ENCODE data around the gene RBPJ.

Gene RBPJ

DNA sequence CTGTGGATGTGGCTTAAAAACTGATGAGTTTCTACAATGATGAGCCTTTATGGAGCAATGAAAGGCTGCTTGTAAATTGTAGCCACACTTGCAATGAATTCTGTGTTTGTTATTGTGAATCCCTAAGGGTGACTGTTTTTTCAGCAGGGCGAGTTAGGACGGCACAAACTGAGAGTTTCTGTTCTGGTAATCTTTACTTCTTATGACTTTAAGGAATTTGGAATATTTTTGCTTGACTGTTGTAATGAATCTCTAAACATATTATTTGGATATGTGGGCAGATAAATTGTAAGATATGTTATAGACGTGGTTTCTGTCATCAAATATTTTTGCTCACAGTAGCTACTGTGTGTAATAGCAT, 22.2 kb downstream of the RBPJ start:
- peak overlapping the region; percentile 49 for H3K27ac ChIP-seq (ENCODE audit: poor library complexity, severe bottlenecking)
- no peak for ATAC-seq (ENCODE audit: low read depth)
- no peaks in the 10 kb centered on the region for H3K36me3 ChIP-seq (ENCODE audit: low read depth)
- H3K4me1 ChIP-seq (ENCODE audit: insufficient read depth, poor library complexity, severe bottlenecking) = peaks cover 17% of the 10 kb centered on the region
- H3K27me3 ChIP-seq (ENCODE audit: insufficient read depth, poor library complexity, severe bottlenecking) = no peaks in the 10 kb centered on the region
- no peak overlapping the region for H3K4me3 ChIP-seq (ENCODE audit: severe bottlenecking)
- DNase-seq (ENCODE audit: low spot score) = no peak
- TF ChIP-seq, protein P1, sequence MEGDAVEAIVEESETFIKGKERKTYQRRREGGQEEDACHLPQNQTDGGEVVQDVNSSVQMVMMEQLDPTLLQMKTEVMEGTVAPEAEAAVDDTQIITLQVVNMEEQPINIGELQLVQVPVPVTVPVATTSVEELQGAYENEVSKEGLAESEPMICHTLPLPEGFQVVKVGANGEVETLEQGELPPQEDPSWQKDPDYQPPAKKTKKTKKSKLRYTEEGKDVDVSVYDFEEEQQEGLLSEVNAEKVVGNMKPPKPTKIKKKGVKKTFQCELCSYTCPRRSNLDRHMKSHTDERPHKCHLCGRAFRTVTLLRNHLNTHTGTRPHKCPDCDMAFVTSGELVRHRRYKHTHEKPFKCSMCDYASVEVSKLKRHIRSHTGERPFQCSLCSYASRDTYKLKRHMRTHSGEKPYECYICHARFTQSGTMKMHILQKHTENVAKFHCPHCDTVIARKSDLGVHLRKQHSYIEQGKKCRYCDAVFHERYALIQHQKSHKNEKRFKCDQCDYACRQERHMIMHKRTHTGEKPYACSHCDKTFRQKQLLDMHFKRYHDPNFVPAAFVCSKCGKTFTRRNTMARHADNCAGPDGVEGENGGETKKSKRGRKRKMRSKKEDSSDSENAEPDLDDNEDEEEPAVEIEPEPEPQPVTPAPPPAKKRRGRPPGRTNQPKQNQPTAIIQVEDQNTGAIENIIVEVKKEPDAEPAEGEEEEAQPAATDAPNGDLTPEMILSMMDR (IDR thresholded peaks at IDR 0.05; ENCODE audit: poor library complexity, severe bottlenecking) = no peak
- H3K9me3 ChIP-seq (ENCODE audit: severe bottlenecking) = no peaks in the 10 kb centered on the region

DNA sequence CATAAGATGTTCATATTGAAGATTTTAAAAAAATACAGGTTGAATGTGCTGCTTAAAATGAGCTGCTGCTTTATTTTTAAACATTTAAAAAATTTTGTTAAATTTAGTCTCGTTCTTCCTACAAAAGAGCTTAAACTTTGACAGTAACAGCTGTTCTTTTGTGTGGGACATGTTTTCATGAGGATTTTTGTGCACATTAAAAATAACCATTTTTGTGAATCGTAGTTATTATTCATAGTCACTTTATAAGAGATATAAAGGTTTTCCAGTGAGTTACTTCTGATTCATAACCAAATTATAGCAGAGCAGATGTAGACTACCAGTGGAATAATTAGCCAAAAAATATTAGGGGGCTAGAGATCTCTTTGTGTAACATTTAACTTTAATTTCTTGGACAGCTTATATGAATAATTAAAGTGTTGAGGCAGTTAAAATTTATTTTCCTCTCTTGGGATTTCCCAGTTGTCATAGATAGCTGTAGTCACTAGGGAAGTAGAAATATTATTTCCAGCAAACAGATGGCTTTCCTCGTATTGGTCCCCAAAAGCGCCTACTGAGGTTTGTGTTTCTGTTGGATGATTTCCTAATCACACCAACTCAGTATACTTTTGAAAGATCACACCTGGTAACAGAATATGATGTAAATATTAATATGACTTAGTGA, 24.2 kb downstream of the RBPJ start:
- H3K4me1 ChIP-seq (ENCODE audit: insufficient read depth, poor library complexity, severe bottlenecking) = peaks cover 17% of the 10 kb centered on the region
- no peak overlapping the region for H3K4me3 ChIP-seq (ENCODE audit: severe bottlenecking)
- H3K9me3 ChIP-seq (ENCODE audit: severe bottlenecking) = no peaks in the 10 kb centered on the region
- no peak for ATAC-seq (ENCODE audit: low read depth)
- H3K36me3 ChIP-seq (ENCODE audit: low read depth) = no peaks in the 10 kb centered on the region
- no peaks in the 10 kb centered on the region for H3K27me3 ChIP-seq (ENCODE audit: insufficient read depth, poor library complexity, severe bottlenecking)
- H3K27ac ChIP-seq (ENCODE audit: poor library complexity, severe bottlenecking) = no peak overlapping the region
- no peak for DNase-seq (ENCODE audit: low spot score)
- TF ChIP-seq, protein P1 (IDR thresholded peaks at IDR 0.05; ENCODE audit: poor library complexity, severe bottlenecking) = no peak

- Histone ChIP-seq H3K36me3 (ENCODE audit: low read depth) (no peaks in the 10 kb centered on the region), H3K4me3 (ENCODE audit: severe bottlenecking) (no peak overlapping the region), H3K27me3 (ENCODE audit: insufficient read depth, poor library complexity, severe bottlenecking) (no peaks in the 10 kb centered on the region), H3K27ac (ENCODE audit: poor library complexity, severe bottlenecking) (no peak overlapping the region), H3K4me1 (ENCODE audit: insufficient read depth, poor library complexity, severe bottlenecking) (peaks cover 17% of the 10 kb centered on the region), H3K9me3 (ENCODE audit: severe bottlenecking) (no peaks in the 10 kb centered on the region)
- no peak for DNase-seq (ENCODE audit: low spot score)
- ATAC-seq (ENCODE audit: low read depth) = no peak
- TF ChIP-seq, protein P1 (IDR thresholded peaks at IDR 0.05; ENCODE audit: poor library complexity, severe bottlenecking) = no peak
These were observed 24.7 kb downstream of the RBPJ start for GRCh38 chr4:26345565-26345938.

GRCh38 chr4:26346203-26346620, 25.4 kb downstream of the RBPJ start:
- no peak for DNase-seq (ENCODE audit: low spot score)
- no peaks in the 10 kb centered on the region for H3K27me3 ChIP-seq (ENCODE audit: insufficient read depth, poor library complexity, severe bottlenecking)
- H3K9me3 ChIP-seq (ENCODE audit: severe bottlenecking) = no peaks in the 10 kb centered on the region
- no peak for ATAC-seq (ENCODE audit: low read depth)
- no peak overlapping the region for H3K4me3 ChIP-seq (ENCODE audit: severe bottlenecking)
- TF ChIP-seq, protein P1 (IDR thresholded peaks at IDR 0.05; ENCODE audit: poor library complexity, severe bottlenecking) = no peak
- peaks cover 17% of the 10 kb centered on the region for H3K4me1 ChIP-seq (ENCODE audit: insufficient read depth, poor library complexity, severe bottlenecking)
- no peak overlapping the region for H3K27ac ChIP-seq (ENCODE audit: poor library complexity, severe bottlenecking)
- H3K36me3 ChIP-seq (ENCODE audit: low read depth) = no peaks in the 10 kb centered on the region

DNA sequence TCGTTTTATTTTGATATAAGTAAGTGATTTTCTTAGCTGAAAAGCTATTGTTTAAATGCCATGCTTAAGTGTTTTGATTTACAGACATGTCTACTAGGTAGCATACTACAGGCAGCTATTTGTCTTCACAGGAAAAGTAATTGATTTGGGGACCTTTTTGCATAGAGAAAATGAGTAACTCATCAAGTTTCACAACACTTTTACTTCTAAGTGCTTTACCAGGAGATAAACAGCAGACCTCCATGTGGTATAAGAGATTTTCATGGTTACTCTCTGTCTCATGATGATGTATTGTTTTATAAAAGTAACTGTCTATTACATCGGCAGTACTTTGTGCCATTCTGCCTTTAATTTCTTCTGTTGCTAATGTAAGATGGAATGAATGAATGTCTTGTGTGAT, 28.7 kb downstream of the RBPJ start:
- Histone ChIP-seq H3K27me3 (ENCODE audit: insufficient read depth, poor library complexity, severe bottlenecking) (no peaks in the 10 kb centered on the region), H3K4me1 (ENCODE audit: insufficient read depth, poor library complexity, severe bottlenecking) (no peaks in the 10 kb centered on the region), H3K27ac (ENCODE audit: poor library complexity, severe bottlenecking) (no peak overlapping the region), H3K4me3 (ENCODE audit: severe bottlenecking) (no peak overlapping the region), H3K36me3 (ENCODE audit: low read depth) (no peaks in the 10 kb centered on the region), H3K9me3 (ENCODE audit: severe bottlenecking) (no peaks in the 10 kb centered on the region)
- TF ChIP-seq, protein P1 (IDR thresholded peaks at IDR 0.05; ENCODE audit: poor library complexity, severe bottlenecking) = no peak
- ATAC-seq (ENCODE audit: low read depth) (no peak), DNase-seq (ENCODE audit: low spot score) (no peak)
